Neural progenitor cell (in vitro differentiated cells): Measurements from ENCODE around the gene MRPL45. TPM values are rescaled to one million over a fixed set of nuclear protein-coding genes. Genes with fewer than 3 reads are reported as not detected.

Experiments used
- DNase-seq: peaks from one replicate; pipeline ENCODE4 v3.0.0-alpha.2; 2016; ENCODE audit warnings: low spot score
- H2AFZ ChIP-seq: fragments of 200-600 bp; sonication (generic); replicated peaks from 2 replicates; pipeline ENCODE4 v1.6.1; 2016; ENCODE audit warnings: antibody characterized with exemption
- H3F3A ChIP-seq: fragments of 200-600 bp; sonication (generic); 2 replicates; pipeline ENCODE4 v1.6.1; 2016; ENCODE audit warnings: antibody characterized with exemption, low read depth
- H3K27ac ChIP-seq: fragments of 200-600 bp; sonication (generic); 2 replicates; pipeline ENCODE4 v1.5.1; 2016; ENCODE audit warnings: mild to moderate bottlenecking
- H3K27me3 ChIP-seq: fragments of 200-600 bp; sonication (generic); 2 replicates; pipeline ENCODE4 v1.6.1; 2016; ENCODE audit warnings: mild to moderate bottlenecking, moderate library complexity
- H3K36me3 ChIP-seq: fragments of 200-600 bp; sonication (generic); 2 replicates; pipeline ENCODE4 v1.5.1; 2016
- H3K4me1 ChIP-seq: fragments of 200-600 bp; sonication (generic); 2 replicates; pipeline ENCODE4 v1.6.1; 2016; ENCODE audit warnings: mixed run types
- H3K4me2 ChIP-seq: fragments of 200-600 bp; sonication (generic); 2 replicates; pipeline ENCODE4 v1.6.1; 2016
- H3K4me3 ChIP-seq: fragments of 200-600 bp; sonication (generic); 2 replicates; pipeline ENCODE4 v1.5.1; 2016
- H3K79me2 ChIP-seq: fragments of 200-600 bp; sonication (generic); 2 replicates; pipeline ENCODE4 v1.6.1; 2016; ENCODE audit warnings: low read depth
- H3K9ac ChIP-seq: fragments of 200-600 bp; sonication (generic); 2 replicates; pipeline ENCODE4 v1.6.1; 2016
- H3K9me3 ChIP-seq: fragments of 200-600 bp; sonication (generic); 2 replicates; pipeline ENCODE4 v1.5.1; 2016; ENCODE audit warnings: low read depth
- H4K20me1 ChIP-seq: fragments of 200-600 bp; sonication (generic); 2 replicates; pipeline ENCODE4 v1.6.1; 2016; ENCODE audit warnings: low read depth
- H3K27ac Mint-ChIP-seq: 3 replicates; pipeline ENCODE4 v1.8.0; 2021; ENCODE audit warnings: mixed read lengths
- H3K27me3 Mint-ChIP-seq: 2 replicates; pipeline ENCODE4 v1.8.0; 2022; ENCODE audit warnings: low read depth, mild to moderate bottlenecking, inconsistent platforms, moderate library complexity, mixed read lengths; ENCODE audit not compliant: insufficient read depth
- H3K36me3 Mint-ChIP-seq: 3 replicates; pipeline ENCODE4 v1.8.0; 2021; ENCODE audit warnings: mixed read lengths
- H3K4me1 Mint-ChIP-seq: 3 replicates; pipeline ENCODE4 v1.8.0; 2021; ENCODE audit warnings: mixed read lengths
- H3K4me3 Mint-ChIP-seq: 3 replicates; pipeline ENCODE4 v1.8.0; 2021; ENCODE audit warnings: mild to moderate bottlenecking, moderate library complexity, mixed read lengths
- H3K9me3 Mint-ChIP-seq: 3 replicates; pipeline ENCODE4 v1.8.0; 2020; ENCODE audit warnings: mixed read lengths
- EZH2 ChIP-seq: fragments of 200-600 bp; sonication (generic); IDR thresholded peaks from 2 replicates; pipeline ENCODE4 v1.6.1; 2017; ENCODE audit warnings: antibody characterized with exemption, mild to moderate bottlenecking, moderate library complexity
- EZH2phosphoT487 ChIP-seq: fragments of 200-600 bp; sonication (generic); IDR thresholded peaks from 2 replicates; pipeline ENCODE4 v1.6.1; 2017; ENCODE audit warnings: antibody characterized with exemption
- total RNA-seq: library from RNA; depleted of rRNA; stranded (reverse); fragments of >200 nt; gene quantifications from 2 replicates; pipeline ENCODE4 v1.2.3, GENCODE V29; 2015; ENCODE audit warnings: low replicate concordance
- TF ChIP-seq, protein P1 (sequence below): fragments of 200-600 bp; sonication (generic); IDR thresholded peaks from 2 replicates; pipeline ENCODE4 v1.5.1; 2017; ENCODE audit warnings: antibody characterized with exemption, mild to moderate bottlenecking

MRPL45 gene
- total RNA-seq, 1 donor from 2014 or later: 68.3 TPM

DNA sequence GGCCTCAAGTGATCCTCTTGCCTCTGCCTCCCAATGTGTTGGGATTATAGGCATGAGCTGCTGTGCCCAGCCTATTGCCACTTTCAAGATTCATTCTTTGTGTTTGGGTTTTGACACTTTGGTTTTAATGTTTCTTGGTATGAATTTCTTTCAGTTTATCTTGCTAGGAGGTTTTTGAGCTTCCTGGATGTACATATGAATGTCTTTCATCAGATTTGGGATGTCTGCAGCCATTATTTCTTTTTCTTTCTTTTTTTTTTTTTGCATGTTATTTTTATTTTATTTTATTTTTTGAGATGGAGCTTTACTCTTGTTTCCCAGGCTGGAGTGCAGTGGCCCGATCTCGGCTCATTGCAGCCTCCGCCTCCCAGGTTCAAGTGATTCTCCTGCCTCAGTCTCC, 18.5 kb downstream of the MRPL45 start:
- Histone ChIP-seq H3K4me3 (no peak overlapping the region), H3F3A (no peaks in the 10 kb centered on the region), H3K9me3 (no peaks in the 10 kb centered on the region), H3K4me2 (no peak overlapping the region), H3K27me3 (no peaks in the 10 kb centered on the region), H2AFZ (no peak overlapping the region), H3K27ac (no peak overlapping the region), H3K79me2 (no peaks in the 10 kb centered on the region), H3K36me3 (no peaks in the 10 kb centered on the region), H4K20me1 (no peaks in the 10 kb centered on the region), H3K9ac (no peak overlapping the region), H3K4me1 (no peaks in the 10 kb centered on the region)
- H3K4me3 Mint-ChIP-seq: no peak overlapping the region
- H3K27ac Mint-ChIP-seq: no peak overlapping the region
- no peaks in the 10 kb centered on the region for H3K27me3 Mint-ChIP-seq
- no peak for DNase-seq
- peaks cover 21% of the 10 kb centered on the region for H3K36me3 Mint-ChIP-seq
- H3K9me3 Mint-ChIP-seq: no peaks in the 10 kb centered on the region
- TF ChIP-seq, protein P1, sequence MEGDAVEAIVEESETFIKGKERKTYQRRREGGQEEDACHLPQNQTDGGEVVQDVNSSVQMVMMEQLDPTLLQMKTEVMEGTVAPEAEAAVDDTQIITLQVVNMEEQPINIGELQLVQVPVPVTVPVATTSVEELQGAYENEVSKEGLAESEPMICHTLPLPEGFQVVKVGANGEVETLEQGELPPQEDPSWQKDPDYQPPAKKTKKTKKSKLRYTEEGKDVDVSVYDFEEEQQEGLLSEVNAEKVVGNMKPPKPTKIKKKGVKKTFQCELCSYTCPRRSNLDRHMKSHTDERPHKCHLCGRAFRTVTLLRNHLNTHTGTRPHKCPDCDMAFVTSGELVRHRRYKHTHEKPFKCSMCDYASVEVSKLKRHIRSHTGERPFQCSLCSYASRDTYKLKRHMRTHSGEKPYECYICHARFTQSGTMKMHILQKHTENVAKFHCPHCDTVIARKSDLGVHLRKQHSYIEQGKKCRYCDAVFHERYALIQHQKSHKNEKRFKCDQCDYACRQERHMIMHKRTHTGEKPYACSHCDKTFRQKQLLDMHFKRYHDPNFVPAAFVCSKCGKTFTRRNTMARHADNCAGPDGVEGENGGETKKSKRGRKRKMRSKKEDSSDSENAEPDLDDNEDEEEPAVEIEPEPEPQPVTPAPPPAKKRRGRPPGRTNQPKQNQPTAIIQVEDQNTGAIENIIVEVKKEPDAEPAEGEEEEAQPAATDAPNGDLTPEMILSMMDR: no peak
- no peak for TF ChIP-seq EZH2
- H3K4me1 Mint-ChIP-seq: no peaks in the 10 kb centered on the region

DNA sequence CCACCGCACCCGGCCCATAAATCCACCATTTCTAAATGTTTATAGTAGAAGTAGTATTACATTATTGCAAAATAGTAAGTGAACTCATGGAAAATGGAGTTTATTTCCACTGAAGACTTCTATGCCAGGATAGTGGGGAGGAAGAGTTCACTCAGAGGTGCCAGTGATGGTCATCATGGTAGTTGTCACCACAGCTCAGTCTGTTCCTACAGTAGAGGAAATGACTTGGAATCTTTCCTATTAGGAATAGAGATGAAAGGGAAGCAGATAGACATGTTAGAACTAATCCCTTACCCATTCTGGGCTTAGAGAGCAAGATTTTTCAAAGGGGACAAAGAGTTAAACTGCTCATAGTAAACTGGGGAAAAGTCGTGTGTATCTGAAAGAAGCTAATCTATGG, 20.1 kb downstream of the MRPL45 start:
- Histone ChIP-seq H3K4me2 (no peak overlapping the region), H3K4me1 (no peaks in the 10 kb centered on the region), H3K36me3 (no peaks in the 10 kb centered on the region), H3K4me3 (no peak overlapping the region), H3K27me3 (no peaks in the 10 kb centered on the region), H4K20me1 (no peaks in the 10 kb centered on the region), H2AFZ (no peak overlapping the region), H3K9me3 (no peaks in the 10 kb centered on the region), H3K9ac (no peak overlapping the region), H3K27ac (no peak overlapping the region), H3F3A (peaks cover 11% of the 10 kb centered on the region), H3K79me2 (no peaks in the 10 kb centered on the region)
- Mint-ChIP-seq H3K36me3 (peaks cover 28% of the 10 kb centered on the region), H3K27ac (no peak overlapping the region), H3K9me3 (no peaks in the 10 kb centered on the region), H3K4me3 (no peak overlapping the region), H3K27me3 (no peaks in the 10 kb centered on the region), H3K4me1 (no peaks in the 10 kb centered on the region)
- TF ChIP-seq, protein P1: no peak
- no peak for TF ChIP-seq EZH2phosphoT487
- no peak for TF ChIP-seq EZH2
- DNase-seq: no peak

DNA sequence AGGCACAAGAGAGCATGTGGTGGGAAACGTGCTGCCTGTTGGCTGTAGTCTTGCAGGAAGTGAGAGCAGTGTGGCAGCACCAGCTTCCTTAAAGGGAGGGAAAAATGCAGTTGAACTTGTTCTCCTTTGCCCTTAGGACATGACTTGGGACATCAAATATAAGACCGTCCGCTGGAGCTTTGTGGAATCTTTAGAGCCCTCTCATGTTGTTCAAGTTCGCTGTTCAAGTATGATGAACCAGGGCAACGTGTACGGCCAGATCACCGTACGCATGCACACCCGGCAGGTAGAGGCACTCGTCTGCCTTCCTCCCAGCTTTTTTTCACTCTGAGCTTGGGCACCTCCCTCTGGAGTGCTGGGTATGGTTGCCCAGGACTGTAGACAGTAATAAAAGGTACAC, 23.5 kb downstream of the MRPL45 start:
- Mint-ChIP-seq H3K4me1 (peaks cover 7% of the 10 kb centered on the region), H3K27me3 (no peaks in the 10 kb centered on the region), H3K9me3 (no peaks in the 10 kb centered on the region), H3K36me3 (peaks cover 29% of the 10 kb centered on the region), H3K4me3 (no peak overlapping the region), H3K27ac (no peak overlapping the region)
- TF ChIP-seq EZH2phosphoT487: no peak
- TF ChIP-seq EZH2: no peak
- TF ChIP-seq, protein P1: no peak
- Histone ChIP-seq H3K27me3 (no peaks in the 10 kb centered on the region), H3K4me2 (no peak overlapping the region), H3K27ac (no peak overlapping the region), H3K4me1 (peaks cover 16% of the 10 kb centered on the region), H3F3A (peaks cover 32% of the 10 kb centered on the region), H3K79me2 (no peaks in the 10 kb centered on the region), H3K4me3 (no peak overlapping the region), H2AFZ (no peak overlapping the region), H3K36me3 (peaks cover 7% of the 10 kb centered on the region), H4K20me1 (no peaks in the 10 kb centered on the region), H3K9me3 (no peaks in the 10 kb centered on the region), H3K9ac (no peak overlapping the region)
- DNase-seq: no peak
